ENCODE data around the gene MTARC1.

MTARC1 gene

DNA sequence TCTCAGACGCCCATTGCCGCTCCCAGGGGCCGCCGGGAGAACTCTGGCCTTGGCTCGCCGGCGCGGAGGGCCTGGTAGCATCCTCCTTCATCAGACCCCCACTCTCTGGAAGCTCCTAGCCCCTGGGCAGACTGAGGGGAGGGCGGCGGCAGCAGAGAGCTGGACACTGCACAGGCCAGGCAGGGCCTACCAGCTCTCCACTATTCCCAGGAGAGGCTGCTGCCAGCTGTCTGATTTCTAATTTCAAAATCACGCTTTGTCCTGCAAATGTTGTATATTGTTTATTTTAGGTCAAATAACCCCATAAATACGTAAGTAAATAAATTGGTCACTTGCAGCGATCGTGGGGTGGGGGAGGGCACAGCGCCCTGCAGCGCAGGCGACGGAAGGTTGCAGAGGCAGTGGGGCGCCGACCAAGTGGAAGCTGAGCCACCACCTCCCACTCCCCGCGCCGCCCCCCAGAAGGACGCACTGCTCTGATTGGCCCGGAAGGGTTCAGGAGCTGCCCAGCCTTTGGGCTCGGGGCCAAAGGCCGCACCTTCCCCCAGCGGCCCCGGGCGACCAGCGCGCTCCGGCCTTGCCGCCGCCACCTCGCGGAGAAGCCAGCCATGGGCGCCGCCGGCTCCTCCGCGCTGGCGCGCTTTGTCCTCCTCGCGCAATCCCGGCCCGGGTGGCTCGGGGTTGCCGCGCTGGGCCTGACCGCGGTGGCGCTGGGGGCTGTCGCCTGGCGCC lies at the start of gene MTARC1:
Gene MTARC1, plus strand, starts transcription at position 577 of the 732 bp plus-strand sequence. Its CDS starts 32 bp downstream, at position 609.
- no peak for DNase-seq

DNA sequence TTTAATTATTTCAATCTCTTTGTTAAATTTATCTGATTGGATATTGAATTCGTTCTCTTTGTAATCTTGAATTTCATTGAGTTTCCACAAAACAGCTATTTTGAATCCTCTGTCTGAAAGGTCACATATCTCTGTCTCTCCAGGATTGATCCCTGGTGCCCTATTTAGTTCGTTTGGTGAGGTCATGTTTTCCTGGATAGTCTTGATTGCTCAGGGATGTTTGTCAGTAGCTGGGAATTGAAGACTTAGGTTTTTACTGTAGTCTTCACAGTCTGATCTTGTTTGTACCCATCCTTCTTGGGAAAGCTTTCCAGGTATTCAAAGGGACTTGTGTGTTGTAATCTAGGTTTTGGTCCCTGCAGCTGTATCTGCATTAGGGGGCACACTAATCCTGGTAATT lies 45.4 kb upstream of the MTARC1 start:
- no peak for DNase-seq

DNA sequence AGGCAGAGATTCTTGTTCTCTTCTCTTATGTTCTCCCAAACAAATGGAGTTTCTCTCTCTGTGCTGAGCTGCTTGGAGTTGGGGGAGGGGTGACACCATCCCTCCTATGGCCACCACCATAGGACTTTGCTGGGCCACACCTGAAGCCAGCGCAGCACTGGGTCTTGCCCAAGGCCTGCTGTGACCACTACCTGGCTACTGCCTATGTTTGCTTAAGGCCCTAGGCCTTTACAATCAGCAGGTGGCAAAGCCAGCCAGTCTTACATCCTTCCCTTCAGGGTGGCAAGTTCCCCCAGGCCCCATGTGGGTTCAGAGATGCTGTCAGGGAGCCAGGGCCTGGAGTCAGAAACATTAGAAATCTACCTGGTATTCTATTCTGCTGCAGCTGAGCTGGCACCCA lies 44.9 kb upstream of the MTARC1 start:
- DNase-seq: no peak

DNA sequence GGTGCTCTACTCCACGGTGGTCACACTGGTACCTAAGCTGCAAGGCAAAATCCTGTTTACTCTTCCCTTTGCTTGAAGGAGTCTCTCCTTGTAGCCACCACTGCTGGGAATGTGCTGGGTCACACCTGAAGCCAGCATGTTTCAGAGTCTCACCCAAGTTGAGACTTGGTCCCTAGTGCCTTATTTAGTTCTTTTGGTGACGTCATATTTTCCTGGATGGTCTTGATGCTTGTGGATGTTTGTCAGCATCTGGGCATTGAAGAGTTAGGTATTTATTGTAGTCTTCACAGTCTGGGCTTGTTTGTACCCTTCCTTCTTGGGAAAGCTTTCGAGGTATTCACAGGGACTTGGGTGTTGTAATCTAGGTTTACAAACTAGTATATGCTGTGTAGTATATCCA lies 44.2 kb upstream of the MTARC1 start:
- DNase-seq: no peak

DNA sequence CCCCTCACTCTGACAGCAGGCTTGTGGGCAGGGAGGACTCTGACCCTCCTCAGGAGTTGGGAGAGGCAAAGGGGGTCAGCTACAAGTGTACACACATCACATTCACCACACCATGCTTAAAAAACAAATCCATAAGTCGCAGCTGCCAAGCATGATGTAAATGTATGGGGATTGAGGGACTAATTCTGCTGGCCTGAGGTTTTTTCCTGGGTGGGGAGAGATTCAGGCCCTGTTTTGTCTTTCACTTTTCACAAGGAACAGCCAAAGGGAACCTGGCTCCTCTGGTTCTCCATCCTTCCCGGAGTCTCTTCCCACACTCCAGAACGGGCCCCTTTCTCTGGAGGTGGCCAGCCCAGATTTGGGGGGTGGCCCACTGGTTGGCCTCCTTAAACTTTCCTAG lies 39.9 kb upstream of the MTARC1 start:
- DNase-seq: no peak

DNA sequence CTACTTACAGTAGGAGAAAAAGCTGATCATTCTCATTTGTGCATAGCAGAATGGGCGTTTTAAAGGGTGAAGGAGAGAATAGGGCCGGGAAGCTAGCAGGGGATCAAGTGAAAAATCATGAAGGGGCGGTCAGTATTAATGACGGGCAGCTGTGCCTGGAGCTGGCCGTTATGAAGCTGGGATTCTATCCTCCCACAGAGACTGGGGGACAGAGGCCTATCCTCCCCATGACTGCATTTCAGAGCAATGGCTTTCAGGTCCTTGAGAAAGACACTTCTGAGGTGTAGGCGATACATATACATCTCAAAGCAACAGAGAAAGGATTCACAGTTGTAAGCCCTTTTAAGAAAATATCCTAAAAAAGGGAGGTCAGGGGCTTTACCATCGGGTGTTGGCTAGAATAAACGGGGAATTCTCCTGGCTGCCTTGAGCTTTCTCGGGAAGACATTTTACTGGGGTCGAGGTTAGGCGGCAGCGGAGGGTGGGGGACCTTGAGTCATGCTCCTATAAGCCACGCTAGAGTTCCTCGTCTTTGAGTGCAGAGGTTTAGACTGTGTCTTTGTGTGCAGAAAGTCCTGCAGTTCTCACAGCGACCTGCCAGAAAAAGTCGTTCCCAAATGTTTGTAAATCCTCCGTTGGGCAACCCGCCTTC lies 39.1 kb upstream of the MTARC1 start:
- no peak for DNase-seq

DNA sequence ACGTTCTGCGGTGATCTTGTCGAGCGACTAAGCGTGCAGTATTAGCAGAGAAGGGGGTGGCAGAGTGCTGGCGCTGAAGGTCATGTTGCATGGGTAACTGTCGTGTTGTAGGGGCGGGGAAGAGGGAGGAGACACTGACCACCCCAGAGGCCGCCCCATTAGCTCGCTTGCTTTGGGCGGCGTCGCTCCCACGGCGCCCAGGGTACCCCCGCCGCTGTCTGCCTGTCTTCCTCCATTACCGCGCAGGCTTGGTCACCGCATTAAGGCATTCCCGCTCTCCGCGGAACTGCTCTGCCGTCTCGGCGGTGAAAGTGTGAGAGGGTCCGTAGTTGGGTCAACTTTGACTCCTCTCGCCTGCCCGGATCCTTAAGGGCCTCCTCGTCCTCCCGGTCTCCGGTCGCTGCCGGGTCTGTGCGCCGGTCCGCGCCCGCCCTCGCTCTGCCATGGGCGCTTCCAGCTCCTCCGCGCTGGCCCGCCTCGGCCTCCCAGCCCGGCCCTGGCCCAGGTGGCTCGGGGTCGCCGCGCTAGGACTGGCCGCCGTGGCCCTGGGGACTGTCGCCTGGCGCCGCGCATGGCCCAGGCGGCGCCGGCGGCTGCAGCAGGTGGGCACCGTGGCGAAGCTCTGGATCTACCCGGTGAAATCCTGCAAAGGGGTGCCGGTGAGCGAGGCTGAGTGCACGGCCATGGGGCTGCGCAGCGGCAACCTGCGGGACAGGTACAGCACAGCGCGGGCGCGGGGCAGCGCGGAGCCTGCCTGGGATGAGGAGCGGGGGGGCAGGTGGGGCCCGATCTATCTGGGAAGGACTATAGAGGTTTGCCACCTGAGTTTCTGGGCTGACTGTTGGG lies 38.4 kb upstream of the MTARC1 start, which contains the start of gene MTARC2:
Gene MTARC2, plus strand, starts transcription at position 234 of the 846 bp plus-strand sequence. Its CDS starts 210 bp downstream, at position 444.
- no peak for DNase-seq

DNA sequence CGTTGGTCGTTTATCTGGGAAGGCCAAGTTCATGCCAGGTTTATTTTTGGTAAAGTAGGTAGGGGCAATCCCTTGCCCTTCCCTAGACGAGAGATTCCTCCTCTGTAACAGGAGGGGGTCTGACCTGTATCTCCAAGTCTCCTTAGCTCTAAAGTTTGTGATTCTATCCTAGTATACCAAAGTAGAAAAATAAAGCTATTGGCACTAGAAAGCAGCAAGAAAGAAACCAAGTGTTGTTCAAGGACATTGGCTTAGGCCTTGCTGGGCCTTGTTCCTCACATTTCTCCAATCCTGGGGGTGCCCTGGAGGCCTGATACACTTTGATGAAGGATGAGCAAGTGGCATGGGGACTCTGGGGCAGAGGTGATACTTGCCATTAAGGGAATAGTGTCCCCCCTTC lies 37.8 kb upstream of the MTARC1 start:
- DNase-seq: no peak

DNA sequence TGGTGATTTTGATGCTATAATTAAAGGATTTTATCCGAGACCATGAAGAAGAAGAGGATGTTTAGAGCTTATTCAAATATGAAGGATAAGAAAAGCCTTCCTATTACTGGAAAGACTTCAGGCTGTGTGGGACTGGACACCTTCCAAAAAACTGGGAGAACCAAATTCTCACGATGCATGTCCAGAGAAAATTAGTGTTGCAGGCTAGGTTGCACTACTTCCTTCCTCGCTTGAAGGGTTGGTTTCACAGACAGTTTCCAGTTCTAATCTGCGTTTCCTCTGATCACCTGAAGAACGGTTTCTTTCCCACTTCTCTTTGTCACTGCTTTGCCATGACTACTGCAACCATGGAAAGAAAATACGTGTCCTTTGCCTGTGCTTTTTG lies 36.6 kb upstream of the MTARC1 start:
- DNase-seq: no peak

DNA sequence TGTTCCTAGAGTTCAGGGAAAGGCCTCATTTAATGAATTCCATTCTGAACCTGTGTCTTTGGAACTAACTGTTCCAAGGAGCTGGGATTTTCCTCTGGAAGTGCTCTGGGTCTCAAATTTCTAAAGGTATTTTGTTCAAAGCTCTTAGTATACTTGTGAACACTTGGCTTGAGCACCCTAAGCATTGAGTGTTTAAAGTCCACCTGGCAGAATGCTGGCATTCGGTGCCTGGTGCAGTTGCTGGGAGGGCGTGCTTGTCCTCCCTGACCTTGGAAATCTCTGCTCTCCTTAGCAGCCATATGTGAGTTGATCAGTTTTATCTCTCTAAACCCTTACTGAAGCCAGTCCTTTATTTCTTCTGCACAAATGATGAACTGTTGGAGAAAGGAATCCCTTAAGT lies 35.6 kb upstream of the MTARC1 start:
- DNase-seq: no peak

DNA sequence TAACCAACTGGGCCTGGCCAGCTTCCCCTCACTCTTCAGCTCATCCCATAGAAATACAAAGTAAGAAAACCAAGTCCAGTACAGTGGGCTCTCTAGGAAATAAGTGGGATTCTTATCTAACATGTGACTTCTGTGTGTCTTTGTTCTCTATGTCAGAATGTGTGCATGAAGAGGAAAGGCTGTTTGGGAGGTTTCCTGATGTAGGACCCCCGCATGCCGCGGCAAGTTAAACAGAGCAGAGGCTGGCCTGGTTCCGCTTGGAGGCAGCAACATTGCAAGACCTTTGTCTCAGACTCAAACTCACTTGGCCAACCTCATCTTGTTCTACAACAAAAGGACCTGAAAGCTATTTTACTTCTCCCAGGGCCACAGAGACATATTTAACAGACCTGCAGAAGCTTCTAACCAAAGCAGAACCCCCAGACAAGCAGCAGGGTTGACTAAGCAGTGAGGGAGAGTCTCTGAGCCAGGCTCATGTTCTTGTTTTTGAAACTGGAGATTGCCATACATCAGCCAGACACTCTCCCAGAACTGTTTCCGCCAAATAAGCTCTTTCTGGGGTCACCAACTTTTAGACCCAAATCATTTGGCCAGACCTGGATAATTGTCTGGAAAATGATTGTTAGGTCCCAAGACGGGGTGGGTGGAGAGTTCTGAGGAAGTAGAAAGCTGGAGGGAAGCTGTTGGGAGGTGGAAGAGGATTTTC lies 32.3 kb upstream of the MTARC1 start:
- DNase-seq: no peak

DNA sequence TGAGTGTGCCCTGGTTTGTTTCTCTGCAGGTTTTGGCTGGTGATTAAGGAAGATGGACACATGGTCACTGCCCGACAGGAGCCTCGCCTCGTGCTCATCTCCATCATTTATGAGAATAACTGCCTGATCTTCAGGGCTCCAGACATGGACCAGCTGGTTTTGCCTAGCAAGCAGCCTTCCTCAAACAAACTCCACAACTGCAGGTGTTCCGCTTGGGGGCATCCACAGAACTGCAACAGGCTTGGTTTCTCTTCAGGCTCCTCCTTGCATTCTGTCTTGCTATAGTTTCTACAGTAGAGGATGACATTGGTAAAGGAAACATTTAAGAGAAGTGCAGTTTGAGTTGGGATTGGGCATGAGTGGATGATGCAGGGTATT lies 31.8 kb upstream of the MTARC1 start:
- DNase-seq: no peak

DNA sequence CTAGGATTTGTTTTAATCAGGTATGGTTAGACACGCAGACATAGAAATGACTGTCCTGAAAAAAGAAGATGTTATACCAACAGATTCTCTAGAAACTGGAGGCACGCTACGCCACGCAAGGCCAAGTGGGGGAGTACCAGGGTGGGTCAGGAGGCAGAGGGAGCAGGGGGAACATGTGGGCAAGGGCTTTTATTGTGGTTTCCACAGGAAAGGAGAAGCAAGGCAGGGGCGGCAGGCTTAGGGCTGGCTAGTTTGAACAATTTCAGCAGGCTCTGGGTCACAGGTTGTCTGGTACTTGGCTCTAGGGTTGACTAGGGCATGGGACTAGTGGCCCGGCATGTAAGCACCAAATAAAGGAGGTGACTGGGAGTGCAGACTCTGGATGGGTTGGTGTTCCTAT lies 31.4 kb upstream of the MTARC1 start:
- no peak for DNase-seq

DNA sequence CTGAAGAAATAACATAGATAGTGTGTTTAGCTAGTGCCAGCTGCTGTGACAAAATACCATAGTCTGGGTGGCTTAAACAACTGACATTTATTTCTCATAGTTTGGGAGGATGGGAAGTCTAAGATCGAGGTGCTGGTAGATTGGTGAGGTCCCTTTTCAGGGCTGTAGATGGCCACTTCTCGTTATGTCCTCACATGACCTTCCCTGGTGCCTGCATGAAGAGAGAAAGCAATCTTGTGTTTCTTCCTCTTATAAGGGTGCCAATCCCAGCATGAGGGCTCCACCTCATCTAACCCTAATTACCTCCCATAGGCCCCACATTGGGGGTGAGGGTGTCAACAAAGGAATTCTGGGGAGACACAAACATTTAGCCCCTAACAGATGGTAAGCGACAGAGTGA lies 29.3 kb upstream of the MTARC1 start:
- no peak for DNase-seq

DNA sequence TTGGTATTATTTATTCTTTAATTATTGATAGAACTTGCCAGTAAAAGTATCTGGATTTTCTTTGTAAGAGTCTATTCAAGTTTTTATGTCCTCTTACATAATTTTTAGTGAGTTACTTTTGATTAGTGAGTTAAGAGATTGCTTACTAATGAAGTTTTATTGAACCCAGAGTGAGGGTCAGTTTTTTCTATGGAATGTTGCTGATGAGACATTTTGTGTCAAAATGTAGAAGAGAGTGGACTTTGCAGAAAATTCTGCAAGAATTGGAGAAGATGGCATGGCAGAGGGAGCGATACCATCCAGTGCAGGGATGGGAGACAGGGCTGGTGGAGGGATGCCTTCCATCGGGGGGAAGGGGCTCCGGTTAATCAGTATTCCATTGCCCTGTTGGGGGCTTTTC lies 27.6 kb upstream of the MTARC1 start:
- no peak for DNase-seq

DNA sequence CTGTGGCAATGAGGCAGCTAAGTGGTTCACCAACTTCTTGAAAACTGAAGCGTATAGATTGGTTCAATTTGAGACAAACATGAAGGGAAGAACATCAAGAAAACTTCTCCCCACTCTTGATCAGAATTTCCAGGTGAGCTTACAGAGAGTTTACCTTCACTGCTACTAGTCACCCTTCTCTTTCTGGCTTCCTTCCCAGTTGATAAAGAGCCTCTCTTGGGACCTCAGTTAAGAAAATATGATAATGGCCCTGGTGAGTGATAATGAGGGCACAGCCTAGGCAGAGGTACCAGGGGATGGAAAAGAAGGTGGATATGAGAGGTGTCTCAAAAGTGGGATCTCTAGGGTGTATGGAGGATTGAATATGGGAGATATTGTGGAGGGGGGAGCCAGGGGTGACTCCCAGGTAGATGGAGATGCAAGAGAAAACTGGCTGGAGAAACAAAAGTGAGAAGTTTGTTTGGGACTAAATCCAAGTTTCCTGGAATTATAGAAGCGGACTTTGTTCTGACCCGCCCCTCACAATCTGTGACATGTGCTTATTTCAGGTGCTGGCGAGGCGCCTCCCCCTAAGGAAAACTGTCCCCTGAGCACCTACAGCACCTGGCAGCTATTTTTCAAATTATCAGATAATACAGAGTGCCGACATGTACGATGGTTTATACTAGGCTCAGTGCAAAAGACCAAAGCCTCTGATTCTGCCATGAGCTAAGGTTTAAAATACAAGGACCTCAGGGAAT lies 24.9 kb upstream of the MTARC1 start:
- DNase-seq: no peak

DNA sequence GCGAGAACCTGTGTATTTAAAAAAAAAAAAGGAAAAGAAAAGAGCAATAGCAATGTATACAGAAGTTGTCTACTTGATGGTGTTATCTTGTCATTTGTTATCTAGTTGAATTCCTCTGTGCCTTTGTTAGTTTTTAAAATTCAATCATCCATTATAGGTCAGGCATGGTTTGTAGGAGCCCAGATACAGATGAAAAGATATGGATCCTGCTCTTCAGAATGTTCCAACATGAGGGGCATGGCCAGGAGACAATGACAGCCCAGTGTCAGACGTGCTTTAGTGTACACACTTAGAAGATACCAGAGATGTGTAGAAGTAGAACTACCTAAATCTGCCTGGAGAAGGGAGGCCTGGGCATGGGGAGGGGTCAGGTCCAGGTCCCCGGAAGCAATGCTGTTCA lies 22.0 kb upstream of the MTARC1 start:
- DNase-seq: no peak

DNA sequence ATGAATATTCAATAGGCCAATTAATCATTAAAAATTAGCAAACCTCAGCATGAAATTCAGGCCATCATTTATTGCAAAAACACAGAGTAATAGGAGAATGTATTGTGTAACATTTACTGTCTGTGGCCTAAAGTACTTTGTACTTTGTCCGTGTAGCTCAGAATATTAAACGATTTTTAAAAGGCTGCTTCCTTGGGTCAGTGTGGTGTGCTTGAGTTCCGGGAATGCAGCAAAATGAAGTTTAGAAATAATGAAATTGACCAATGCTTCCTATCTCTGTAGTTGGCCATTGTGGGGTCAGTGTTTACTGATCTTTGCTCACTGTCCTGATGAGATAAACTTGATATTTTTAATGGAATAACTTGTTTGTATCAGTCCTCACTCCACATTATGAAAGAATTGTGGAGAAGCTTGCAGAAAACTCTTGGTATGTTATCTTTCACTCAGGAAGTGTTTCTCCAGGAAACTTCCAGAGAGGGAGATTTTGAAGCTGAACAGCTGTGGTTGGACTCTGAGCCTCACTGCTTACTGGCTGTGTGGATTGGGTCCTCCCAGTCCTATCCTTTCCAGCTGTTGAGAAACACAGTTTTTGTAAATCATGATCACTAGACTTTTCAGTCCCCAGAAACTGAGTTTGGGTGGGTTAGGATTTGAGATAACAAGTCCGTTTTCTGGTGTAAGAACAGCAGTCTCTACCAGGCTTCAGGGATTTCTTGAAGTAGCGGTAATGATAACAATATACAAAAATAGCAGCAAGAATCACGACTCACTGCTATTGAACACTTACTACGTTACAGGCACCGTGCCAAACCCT lies 19.2 kb upstream of the MTARC1 start:
- no peak for DNase-seq

DNA sequence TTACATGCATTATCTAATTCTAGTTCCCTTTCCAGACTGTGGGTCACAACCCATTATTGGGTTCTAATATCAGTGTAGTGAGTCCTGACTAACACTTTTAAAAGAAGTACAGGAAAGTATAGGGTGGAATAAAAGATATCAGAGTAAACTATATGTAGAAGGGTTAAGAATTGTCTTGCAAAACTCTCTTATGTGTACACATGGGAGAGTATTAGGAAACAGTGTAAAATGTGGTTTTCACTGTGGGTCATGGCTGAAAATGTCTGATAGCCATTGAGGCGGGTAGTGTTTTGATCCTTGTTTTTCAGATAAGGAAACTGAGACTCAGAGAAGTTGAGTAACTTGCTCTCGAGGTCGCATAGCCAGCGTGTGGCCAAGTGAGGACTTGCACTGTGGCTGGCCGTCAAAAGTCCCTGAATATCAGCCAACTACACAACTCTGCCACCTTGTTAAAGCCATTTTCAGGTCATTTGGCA lies 18.5 kb upstream of the MTARC1 start:
- no peak for DNase-seq

DNA sequence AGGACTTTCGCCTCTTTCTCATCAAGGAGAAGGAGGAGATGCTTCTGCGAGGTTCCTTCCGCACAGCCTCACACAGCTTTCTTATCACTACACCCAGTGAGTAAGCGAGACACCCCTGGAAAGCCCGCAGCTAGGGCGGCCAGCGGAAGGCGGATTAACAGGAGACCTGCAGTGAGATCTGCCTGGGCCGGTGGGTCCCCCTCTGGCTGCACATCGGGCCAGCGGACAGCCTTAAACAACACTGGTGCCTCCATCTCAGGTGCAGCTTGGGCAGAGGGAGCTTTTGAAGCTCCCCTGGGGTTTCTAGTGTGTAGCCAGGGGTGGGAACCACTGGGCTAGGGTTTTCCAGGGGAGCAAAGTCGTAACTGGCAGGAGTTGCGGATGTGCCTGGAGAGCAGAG lies 17.5 kb upstream of the MTARC1 start:
- DNase-seq: no peak

DNA sequence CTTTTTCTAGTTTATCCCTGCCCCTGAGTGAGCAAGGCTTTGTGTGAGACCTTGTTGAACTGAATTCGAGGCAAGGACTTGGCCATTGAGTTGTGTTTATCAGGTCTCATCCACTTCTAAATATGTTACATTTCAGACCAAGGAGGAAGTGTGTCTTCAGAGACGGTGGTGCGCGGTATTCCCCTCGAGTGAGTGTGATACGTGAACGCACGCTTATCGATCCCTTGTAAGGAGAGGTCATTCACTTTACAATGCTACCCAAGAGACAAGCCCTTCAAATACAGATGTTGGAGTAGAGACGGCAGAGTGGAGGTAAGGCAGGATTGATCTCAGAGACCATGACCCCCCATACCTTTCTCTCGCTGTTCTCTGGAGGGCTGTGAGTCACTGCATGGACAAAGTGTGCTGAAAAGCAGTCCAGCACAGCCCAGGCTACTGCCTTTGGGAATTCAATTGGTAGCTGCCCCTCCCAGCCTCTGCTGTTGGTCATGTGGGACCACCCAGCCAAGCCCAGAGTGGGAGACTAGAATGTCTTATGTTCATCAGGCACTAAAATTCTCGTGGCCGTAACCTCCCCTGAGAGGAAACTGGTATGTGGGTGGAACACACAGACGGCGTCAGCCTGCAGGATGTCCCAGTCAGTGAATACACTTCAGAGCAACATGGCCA lies 16.3 kb upstream of the MTARC1 start:
- DNase-seq: no peak
